Hepatocyte (in vitro differentiated cells): ENCODE measurements around the gene BANK1.
"Not testable (repeated sequence)": the region's sequence is repeated elsewhere in the genome, so short reads cannot be mapped to it uniquely, and the experiment has no call there.

Experiments
- EZH2phosphoT487 ChIP-seq: fragments of 200-600 bp; sonication (generic); IDR thresholded peaks from one replicate; pipeline ENCODE4 v1.6.1; 2018; ENCODE audit warnings: antibody characterized with exemption, mild to moderate bottlenecking, low read depth, moderate library complexity; ENCODE audit not compliant: unreplicated experiment, severe bottlenecking
- TF ChIP-seq, protein P1 (sequence below): fragments of 200-600 bp; sonication (generic); IDR thresholded peaks from 2 replicates; pipeline ENCODE4 v1.5.1; 2016; ENCODE audit warnings: antibody characterized with exemption, mild to moderate bottlenecking; ENCODE audit not compliant: poor library complexity

DNA sequence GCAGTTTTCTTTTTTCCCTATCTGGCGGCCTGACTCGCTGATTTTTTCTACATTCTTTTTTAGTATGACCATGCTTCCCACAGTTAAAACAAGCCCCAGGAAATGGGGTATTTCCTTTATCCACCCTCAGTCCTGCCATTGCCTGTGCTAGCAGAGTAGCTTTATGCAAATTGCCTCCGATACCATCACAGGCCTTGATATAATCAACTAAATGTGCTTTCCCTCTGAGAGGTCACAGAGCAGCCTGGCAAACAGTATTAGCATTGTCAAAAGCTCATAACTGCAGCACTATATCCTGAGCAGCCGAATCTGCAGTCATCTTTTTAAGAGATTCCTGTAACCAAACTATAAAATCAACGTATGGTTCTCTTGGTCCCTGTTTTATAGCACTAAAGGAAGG, 115.0 kb downstream of the BANK1 start:
- TF ChIP-seq, protein P1, sequence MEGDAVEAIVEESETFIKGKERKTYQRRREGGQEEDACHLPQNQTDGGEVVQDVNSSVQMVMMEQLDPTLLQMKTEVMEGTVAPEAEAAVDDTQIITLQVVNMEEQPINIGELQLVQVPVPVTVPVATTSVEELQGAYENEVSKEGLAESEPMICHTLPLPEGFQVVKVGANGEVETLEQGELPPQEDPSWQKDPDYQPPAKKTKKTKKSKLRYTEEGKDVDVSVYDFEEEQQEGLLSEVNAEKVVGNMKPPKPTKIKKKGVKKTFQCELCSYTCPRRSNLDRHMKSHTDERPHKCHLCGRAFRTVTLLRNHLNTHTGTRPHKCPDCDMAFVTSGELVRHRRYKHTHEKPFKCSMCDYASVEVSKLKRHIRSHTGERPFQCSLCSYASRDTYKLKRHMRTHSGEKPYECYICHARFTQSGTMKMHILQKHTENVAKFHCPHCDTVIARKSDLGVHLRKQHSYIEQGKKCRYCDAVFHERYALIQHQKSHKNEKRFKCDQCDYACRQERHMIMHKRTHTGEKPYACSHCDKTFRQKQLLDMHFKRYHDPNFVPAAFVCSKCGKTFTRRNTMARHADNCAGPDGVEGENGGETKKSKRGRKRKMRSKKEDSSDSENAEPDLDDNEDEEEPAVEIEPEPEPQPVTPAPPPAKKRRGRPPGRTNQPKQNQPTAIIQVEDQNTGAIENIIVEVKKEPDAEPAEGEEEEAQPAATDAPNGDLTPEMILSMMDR = not testable (repeated sequence)
- TF ChIP-seq EZH2phosphoT487 = not testable (repeated sequence)
